Measurements from ENCODE around the gene MIEF2.

MIEF2 gene

GRCh38 chr17:18256776-18257175 is 3.7 kb upstream of the MIEF2 start:
- TF ChIP-seq CTCF (IDR thresholded peaks at IDR 0.05) (no peak), ZFX (IDR thresholded peaks at IDR 0.05; ENCODE audit: borderline replicate concordance) (no peak)
- H3K27ac ChIP-seq, result peak overlapping the region; percentile 87; the same call in 1 of the 2 replicates

- no peak for TF ChIP-seq CTCF (IDR thresholded peaks at IDR 0.05)
- TF ChIP-seq ZFX (IDR thresholded peaks at IDR 0.05; ENCODE audit: borderline replicate concordance), result no peak
- H3K27ac ChIP-seq, result peak overlapping the region; percentile 87
Observed at GRCh38 chr17:18257268-18257981, 3.0 kb upstream of the MIEF2 start.

GRCh38 chr17:18257982-18258355 is 2.5 kb upstream of the MIEF2 start:
- peak overlapping the region; percentile 87 for H3K27ac ChIP-seq
- no peak for TF ChIP-seq CTCF (IDR thresholded peaks at IDR 0.05)
- TF ChIP-seq ZFX (IDR thresholded peaks at IDR 0.05; ENCODE audit: borderline replicate concordance), result no peak

GRCh38 chr17:18258356-18259038 is 2.0 kb upstream of the MIEF2 start, which contains the start of gene FLII:
FLII (minus strand) TSS chr17:18258738; CDS start chr17:18258690, 48 bp downstream.
- peak within 1 kb of the TSS; percentile 87 for H3K27ac ChIP-seq
- no peak for TF ChIP-seq ZFX (IDR thresholded peaks at IDR 0.05; ENCODE audit: borderline replicate concordance)
- TF ChIP-seq CTCF (IDR thresholded peaks at IDR 0.05), result no peak

GRCh38 chr17:18259621-18260331 is 686 bp upstream of the MIEF2 start:
- H3K27ac ChIP-seq, result peak overlapping the region; percentile 87
- TF ChIP-seq CTCF (IDR thresholded peaks at IDR 0.05) (no peak), ZFX (IDR thresholded peaks at IDR 0.05; ENCODE audit: borderline replicate concordance) (no peak)

- no peak for TF ChIP-seq ZFX (IDR thresholded peaks at IDR 0.05; ENCODE audit: borderline replicate concordance)
- peak overlapping the region; percentile 87 for H3K27ac ChIP-seq
Observed at GRCh38 chr17:18261146-18261515, 669 bp downstream of the MIEF2 start.

GRCh38 chr17:18261659-18262058 is 1.2 kb downstream of the MIEF2 start:
- peak overlapping the region; percentile 87 for H3K27ac ChIP-seq
- TF ChIP-seq CTCF (IDR thresholded peaks at IDR 0.05), result no peak
- TF ChIP-seq ZFX (IDR thresholded peaks at IDR 0.05; ENCODE audit: borderline replicate concordance), result no peak
